ENCODE data around the gene SHROOM3. TPM values are rescaled to one million over a fixed set of nuclear protein-coding genes. Genes with fewer than 3 reads are reported as not detected.

SHROOM3 gene
- total RNA-seq, 6 experiments from 2014 or later: 15.2 to 35.8 (median 29.9) TPM

DNA sequence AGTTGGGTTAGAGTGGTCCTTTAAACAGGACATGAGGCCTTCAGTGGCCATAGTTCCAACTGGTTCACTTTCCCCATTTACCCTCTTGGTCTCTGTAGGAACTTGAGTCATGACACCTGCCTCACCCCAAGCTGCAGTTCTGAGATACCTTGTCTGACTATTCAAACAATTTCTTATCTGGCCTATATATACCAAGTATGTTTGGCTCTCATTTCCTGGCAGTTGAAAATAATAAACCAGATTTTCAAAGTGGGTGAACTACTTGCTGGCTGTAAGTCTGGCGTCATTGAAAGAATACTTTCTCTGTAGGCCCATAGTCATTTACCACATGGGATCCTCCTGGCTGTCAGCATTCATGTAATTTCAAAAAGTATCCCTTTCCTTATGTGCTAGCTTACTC is 228.8 kb downstream of the SHROOM3 start:
- Histone ChIP-seq H3K36me3 (peaks cover 0 to 1% (median 0%) of the 10 kb centered on the region in 4 donors), H3K4me3 (no peak overlapping the region), H3K27me3 (no peaks in the 10 kb centered on the region), H3K4me1 (peaks cover 0 to 6% (median 0%) of the 10 kb centered on the region in 4 donors), H3K9me3 (no peaks in the 10 kb centered on the region), H3K27ac (no peak overlapping the region)
- TF ChIP-seq POLR2A (IDR thresholded peaks at IDR 0.05): no peak
- TF ChIP-seq, protein P1, sequence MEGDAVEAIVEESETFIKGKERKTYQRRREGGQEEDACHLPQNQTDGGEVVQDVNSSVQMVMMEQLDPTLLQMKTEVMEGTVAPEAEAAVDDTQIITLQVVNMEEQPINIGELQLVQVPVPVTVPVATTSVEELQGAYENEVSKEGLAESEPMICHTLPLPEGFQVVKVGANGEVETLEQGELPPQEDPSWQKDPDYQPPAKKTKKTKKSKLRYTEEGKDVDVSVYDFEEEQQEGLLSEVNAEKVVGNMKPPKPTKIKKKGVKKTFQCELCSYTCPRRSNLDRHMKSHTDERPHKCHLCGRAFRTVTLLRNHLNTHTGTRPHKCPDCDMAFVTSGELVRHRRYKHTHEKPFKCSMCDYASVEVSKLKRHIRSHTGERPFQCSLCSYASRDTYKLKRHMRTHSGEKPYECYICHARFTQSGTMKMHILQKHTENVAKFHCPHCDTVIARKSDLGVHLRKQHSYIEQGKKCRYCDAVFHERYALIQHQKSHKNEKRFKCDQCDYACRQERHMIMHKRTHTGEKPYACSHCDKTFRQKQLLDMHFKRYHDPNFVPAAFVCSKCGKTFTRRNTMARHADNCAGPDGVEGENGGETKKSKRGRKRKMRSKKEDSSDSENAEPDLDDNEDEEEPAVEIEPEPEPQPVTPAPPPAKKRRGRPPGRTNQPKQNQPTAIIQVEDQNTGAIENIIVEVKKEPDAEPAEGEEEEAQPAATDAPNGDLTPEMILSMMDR (IDR thresholded peaks at IDR 0.05): no peak
- ATAC-seq: no peak
- WGBS (ENCODE audit: insufficient coverage, low coverage, low lambda C conversion rate, missing lambda C conversion rate): 89% methylated on average over 1 of the region's 1 CpG
- intact Hi-C loops (cut with DNase I): no loop called here
- DNase-seq: no peak

GRCh38 chr4:76665153-76665552 is 230.1 kb downstream of the SHROOM3 start:
- H3K9me3 ChIP-seq: no peaks in the 10 kb centered on the region
- no peak overlapping the region for H3K4me3 ChIP-seq
- H3K4me1 ChIP-seq: peaks cover 0 to 6% (median 0%) of the 10 kb centered on the region in 4 donors
- H3K27me3 ChIP-seq: no peaks in the 10 kb centered on the region
- intact Hi-C loops (cut with DNase I): no loop called here
- DNase-seq: peak in 1 of 3 donors; percentile 38
- H3K27ac ChIP-seq: no peak overlapping the region
- ATAC-seq: peak; percentile 50 to 89 (median 71)
- peaks cover 0 to 1% (median 0%) of the 10 kb centered on the region in 4 donors for H3K36me3 ChIP-seq
- TF ChIP-seq, protein P1 (IDR thresholded peaks at IDR 0.05): no peak
- TF ChIP-seq POLR2A (IDR thresholded peaks at IDR 0.05): no peak

GRCh38 chr4:76665721-76666120 is 230.7 kb downstream of the SHROOM3 start:
- WGBS (ENCODE audit: insufficient coverage, low coverage, low lambda C conversion rate, missing lambda C conversion rate): 83% methylated on average over 4 of the region's 4 CpGs
- intact Hi-C loops (cut with DNase I): no loop called here
- Histone ChIP-seq H3K36me3 (peaks cover 0 to 1% (median 0%) of the 10 kb centered on the region in 4 donors), H3K27ac (no peak overlapping the region), H3K4me3 (no peak overlapping the region), H3K27me3 (no peaks in the 10 kb centered on the region), H3K4me1 (peaks cover 0 to 6% (median 0%) of the 10 kb centered on the region in 4 donors), H3K9me3 (no peaks in the 10 kb centered on the region)
- no peak for ATAC-seq
- TF ChIP-seq POLR2A (IDR thresholded peaks at IDR 0.05): no peak
- TF ChIP-seq, protein P1 (IDR thresholded peaks at IDR 0.05): no peak
- no peak for DNase-seq

- no peak for TF ChIP-seq POLR2A (IDR thresholded peaks at IDR 0.05)
- TF ChIP-seq, protein P1 (IDR thresholded peaks at IDR 0.05): no peak
- DNase-seq (no peak), ATAC-seq (no peak)
- WGBS (ENCODE audit: insufficient coverage, low coverage, low lambda C conversion rate, missing lambda C conversion rate): 64% methylated on average over 4 of the region's 5 CpGs
- intact Hi-C loops (cut with DNase I): no loop called here
- Histone ChIP-seq H3K27ac (no peak overlapping the region), H3K27me3 (no peaks in the 10 kb centered on the region), H3K4me3 (no peak overlapping the region), H3K9me3 (no peaks in the 10 kb centered on the region), H3K4me1 (peaks cover 0 to 6% (median 0%) of the 10 kb centered on the region in 4 donors), H3K36me3 (peaks cover 0 to 1% (median 0%) of the 10 kb centered on the region in 4 donors)
Measured at GRCh38 chr4:76666944-76667532, 232.0 kb downstream of the SHROOM3 start.
